NCI-H774 (cell line): ENCODE data around the gene RAB11FIP5.
A peak's percentile ranks its signal among the peaks of the same experiment; 100 is the strongest.

Experiments
- DNase-seq: peaks from one replicate; lab custom pipeline; 2025; lab: John Stamatoyannopoulos, UW

RAB11FIP5 gene

GRCh38 chr2:73084971-73085370, 27.8 kb downstream of the RAB11FIP5 start:
- DNase-seq = no peak

- no peak for DNase-seq
Observed at GRCh38 chr2:73083886-73084800, 28.6 kb downstream of the RAB11FIP5 start.

- no peak for DNase-seq
Observed at GRCh38 chr2:73082523-73083410, 30.0 kb downstream of the RAB11FIP5 start.

- no peak for DNase-seq
Observed at GRCh38 chr2:73081181-73081671, 31.5 kb downstream of the RAB11FIP5 start.

- no peak for DNase-seq
Observed at GRCh38 chr2:73080321-73081131, 32.2 kb downstream of the RAB11FIP5 start.

GRCh38 chr2:73079636-73080035, 33.1 kb downstream of the RAB11FIP5 start:
- no peak for DNase-seq

- no peak for DNase-seq
Observed at GRCh38 chr2:73078457-73079411, 34.0 kb downstream of the RAB11FIP5 start.

- no peak for DNase-seq
Observed at GRCh38 chr2:73077424-73077795, 35.3 kb downstream of the RAB11FIP5 start.

- no peak for DNase-seq
Observed at GRCh38 chr2:73076701-73077423, 35.9 kb downstream of the RAB11FIP5 start.

GRCh38 chr2:73075477-73076373, 37.0 kb downstream of the RAB11FIP5 start:
- DNase-seq = no peak

- DNase-seq = no peak
Observed at GRCh38 chr2:73074110-73075069, 38.4 kb downstream of the RAB11FIP5 start.

GRCh38 chr2:73072416-73072815, 40.3 kb downstream of the RAB11FIP5 start:
- no peak for DNase-seq

- no peak for DNase-seq
Observed at GRCh38 chr2:73072129-73072395, 40.7 kb downstream of the RAB11FIP5 start.

- DNase-seq = peak; percentile 92
Observed at GRCh38 chr2:73071360-73072128, 41.2 kb downstream of the RAB11FIP5 start, which contains the start of gene SFXN5. Gene SFXN5 (minus strand): TSS chr2:73071712. CDS start chr2:73071705, 7 bp downstream.

GRCh38 chr2:73070643-73071359, 41.9 kb downstream of the RAB11FIP5 start:
- peak; percentile 30 for DNase-seq
